GM12875 (cell line): Measurements from ENCODE around the gene CARS2.

Experiments used
- H3K4me3 ChIP-seq: one replicate; pipeline ENCODE4 v1.5.1; 2011; ENCODE audit warnings: low read depth, low read length, control low read depth
- CTCF ChIP-seq: IDR thresholded peaks from 2 replicates; pipeline ENCODE4 v1.5.1; 2011; ENCODE audit warnings: low read depth, mild to moderate bottlenecking, control low read depth, inconsistent platforms, low read length, moderate library complexity, borderline replicate concordance; ENCODE audit not compliant: insufficient read depth

The CARS2 gene

DNA sequence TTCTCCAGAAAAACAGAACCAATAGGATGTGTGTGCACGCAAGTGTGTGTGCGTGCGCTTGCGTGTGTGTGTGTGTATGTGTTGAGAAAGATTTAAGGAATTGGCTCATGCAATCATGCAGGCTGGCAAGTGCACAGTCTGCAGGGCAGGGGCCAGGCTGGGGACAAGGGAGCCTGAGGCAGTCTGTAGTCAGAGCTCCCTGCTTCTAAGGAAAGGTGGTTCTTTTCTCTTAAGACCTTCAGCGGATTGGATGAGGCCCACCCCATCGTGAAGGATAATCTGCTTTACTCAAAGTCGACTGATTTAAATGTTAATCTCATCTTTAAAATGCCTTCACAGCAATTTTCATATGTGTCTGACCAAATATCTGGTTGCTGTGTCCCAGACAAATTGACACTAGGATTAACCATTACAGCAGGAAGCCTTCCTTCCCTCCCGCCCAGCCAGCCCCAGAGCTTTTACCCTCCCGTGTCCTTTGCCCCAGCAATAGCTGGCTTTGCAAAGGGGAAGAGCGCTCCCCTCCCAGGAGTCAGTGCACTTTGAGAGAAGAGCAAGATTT, 105.6 kb downstream of the CARS2 start:
- TF ChIP-seq CTCF: no peak
- H3K4me3 ChIP-seq: no peak overlapping the region

DNA sequence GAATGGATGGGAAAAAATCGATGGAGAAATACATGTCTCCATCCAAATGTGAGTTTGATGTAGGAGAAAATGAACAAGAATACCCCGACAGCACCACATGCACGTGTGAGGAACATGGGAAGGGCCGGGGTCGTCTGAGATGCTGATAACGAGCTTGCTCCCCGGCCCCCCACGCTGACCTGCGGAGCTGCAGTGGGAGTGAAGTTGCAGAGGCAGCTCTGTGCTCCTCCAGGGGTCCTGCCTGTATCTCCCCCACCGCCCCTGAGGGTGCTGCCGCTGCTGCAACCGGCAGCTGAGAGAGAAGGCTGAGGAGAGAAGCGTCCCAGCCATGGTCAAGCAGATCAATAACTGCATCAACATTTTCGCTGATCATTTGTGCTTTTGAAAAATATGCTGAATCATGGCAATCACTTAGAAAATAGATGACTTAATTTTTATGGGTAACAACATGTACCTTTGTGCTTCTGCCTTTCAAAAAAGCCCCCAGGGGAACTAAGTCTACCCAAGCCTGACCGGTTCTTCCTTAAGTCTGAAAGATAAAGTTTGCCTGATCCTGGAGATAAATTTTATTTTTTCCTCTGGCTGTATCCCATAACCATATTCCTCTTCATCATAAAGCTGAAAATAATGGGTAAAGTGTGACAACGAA, 108.8 kb downstream of the CARS2 start:
- TF ChIP-seq CTCF: no peak
- H3K4me3 ChIP-seq: no peak overlapping the region

- H3K4me3 ChIP-seq: no peak overlapping the region
- TF ChIP-seq CTCF: peak; percentile 45; the same call in 1 of the 2 replicates
These were observed 112.3 kb downstream of the CARS2 start for GRCh38 chr13:110593430-110594130.

DNA sequence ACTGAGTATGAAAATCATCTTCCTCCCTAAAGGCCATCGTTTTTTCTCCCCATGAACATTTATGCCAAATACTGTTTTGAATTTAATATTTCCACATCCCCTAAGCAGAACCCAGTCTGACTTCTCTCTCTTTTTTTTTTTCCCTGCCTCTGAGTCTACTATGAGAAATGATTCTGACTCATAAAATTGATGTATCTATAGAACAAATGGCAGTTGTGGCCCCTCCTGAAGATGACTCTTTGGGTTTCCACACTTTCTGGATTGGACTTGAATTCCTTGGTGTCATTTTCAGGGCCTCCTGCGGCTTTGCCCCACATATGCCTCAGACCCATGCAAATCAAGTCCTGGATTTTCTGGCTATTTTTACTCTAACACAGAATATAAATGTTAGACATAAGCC, 113.3 kb downstream of the CARS2 start:
- no peak overlapping the region for H3K4me3 ChIP-seq
- no peak for TF ChIP-seq CTCF
